NCI-H774 (cell line): ENCODE data around the gene ZNF652.
"Not testable (repeated sequence)": the region's sequence is repeated elsewhere in the genome, so short reads cannot be mapped to it uniquely, and the experiment has no call there.

ENCODE experiments used
- DNase-seq: peaks from one replicate; lab custom pipeline; 2025; lab: John Stamatoyannopoulos, UW

The ZNF652 gene

GRCh38 chr17:49261540-49261939, 100.5 kb downstream of the ZNF652 start:
- DNase-seq = not testable (repeated sequence)

DNA sequence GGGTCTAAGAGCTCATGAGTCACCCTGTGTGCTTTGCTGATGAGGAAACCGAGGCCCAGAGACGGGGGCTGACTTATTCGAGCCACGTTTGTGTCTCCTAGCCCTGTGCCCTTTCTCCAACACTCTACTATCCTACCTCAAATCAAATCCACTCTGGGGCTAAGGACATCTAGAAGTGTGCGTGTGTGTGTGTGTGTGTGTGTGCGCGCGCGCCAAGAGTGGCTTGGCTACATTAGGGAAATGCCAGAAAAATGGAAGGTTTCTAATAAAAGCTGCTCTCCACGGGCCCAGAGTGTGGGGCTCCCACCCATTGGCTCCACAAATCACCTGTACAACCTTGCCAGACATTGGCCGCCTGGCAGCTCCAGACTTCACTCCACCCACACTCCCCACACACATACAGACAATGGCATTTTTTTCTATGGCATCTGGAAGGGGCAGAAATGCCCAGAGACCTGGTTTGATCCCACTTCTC, 101.2 kb downstream of the ZNF652 start:
- DNase-seq = no peak

DNA sequence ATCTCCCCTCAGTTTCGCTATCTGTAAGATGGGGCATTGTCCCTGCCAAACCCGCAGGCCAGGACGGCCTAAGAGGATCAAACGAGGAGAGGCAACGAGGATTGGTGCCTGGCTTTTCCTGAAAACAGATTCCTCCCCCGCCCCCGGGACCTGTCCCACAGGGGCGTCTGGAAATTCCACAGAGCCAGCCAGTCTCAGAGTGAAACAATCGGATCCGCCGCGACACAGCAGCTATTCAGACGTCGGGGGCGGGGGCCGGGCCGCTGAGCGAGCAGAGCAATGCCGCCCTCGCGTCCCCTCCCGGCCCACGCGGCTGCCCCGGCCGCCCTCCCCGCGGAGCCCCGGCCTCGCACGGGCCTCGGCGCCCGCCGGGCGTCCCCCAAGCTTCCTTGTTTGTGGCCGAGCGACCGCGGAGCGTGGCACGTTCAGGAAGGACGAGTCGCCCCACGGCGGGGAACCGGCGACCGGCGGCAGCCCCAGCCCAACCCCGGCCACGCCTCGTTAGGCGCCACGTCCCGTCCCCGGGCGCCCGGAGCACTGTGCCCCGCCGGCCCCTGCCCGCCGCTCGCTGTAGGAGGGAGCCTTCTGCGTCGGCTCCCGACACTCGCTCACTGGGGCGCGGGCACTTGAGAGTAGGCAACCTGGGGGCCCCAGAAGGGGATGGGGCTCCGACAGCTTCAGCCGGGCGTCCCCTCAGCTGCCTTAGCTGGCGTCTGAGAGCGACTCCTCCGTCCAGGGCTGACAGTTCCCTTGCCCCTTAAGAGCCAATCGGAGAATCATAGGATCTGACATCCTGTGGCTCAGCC, 101.8 kb downstream of the ZNF652 start:
- no peak for DNase-seq

DNA sequence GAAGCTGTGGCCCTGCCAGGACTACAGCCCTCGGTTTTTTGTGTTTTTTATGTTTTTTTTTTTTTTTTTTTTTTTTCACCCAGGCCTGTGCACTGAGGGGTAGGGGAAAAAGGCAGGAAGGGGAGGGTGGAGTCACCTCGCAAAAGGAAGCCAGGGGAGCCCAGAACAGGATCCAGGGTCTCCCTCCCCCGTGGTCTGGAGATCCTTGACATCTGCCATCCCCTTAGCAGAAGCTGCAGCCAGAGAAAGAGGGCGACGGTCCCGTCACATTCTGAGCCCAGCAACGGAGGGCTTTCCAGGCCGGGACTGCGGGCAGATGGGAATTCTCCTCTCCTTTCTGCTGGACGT, 102.4 kb downstream of the ZNF652 start:
- no peak for DNase-seq

DNA sequence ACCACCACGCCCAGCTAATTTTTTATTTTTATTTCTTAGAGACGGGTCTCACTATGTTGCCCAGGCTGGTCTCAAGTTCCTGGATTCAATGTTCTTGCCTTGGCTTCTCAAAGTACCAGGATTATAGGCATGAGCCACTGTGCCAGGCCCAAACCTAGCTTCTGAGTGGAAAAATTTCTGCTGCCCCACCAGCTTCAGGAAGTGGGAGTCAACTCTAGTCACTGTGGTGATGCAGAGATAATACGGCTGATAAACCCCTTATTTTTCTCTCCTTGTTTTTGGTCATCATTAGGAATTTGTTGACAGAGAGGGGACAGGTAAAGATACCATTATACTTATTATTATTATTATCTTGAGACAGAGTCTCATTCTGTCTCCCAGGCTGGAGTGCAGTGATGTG, 103.7 kb downstream of the ZNF652 start:
- no peak for DNase-seq

GRCh38 chr17:49255125-49255524, 106.9 kb downstream of the ZNF652 start:
- DNase-seq = no peak

DNA sequence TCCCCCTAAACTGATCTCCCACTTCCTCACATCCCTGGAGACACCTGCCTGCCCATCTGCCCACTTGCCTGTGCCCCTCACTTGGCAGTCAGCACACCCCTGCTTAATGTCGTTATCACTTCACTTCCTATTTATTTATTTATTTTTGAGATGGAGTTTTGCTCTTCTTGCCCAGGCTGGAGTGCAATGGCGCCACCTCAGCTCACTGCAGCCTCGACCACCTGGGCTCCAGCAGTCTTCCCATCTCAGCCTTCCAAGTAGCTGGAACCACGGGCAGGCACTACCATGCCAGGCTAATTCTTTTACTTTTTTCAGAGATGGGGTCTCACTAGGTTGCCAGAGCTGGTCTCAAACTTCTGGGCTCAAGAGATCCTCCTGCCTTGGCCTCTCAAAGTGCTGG, 108.0 kb downstream of the ZNF652 start:
- no peak for DNase-seq

GRCh38 chr17:49252148-49252695, 109.8 kb downstream of the ZNF652 start:
- DNase-seq = no peak

- DNase-seq = no peak
These were observed 112.0 kb downstream of the ZNF652 start for GRCh38 chr17:49249890-49250522.

DNA sequence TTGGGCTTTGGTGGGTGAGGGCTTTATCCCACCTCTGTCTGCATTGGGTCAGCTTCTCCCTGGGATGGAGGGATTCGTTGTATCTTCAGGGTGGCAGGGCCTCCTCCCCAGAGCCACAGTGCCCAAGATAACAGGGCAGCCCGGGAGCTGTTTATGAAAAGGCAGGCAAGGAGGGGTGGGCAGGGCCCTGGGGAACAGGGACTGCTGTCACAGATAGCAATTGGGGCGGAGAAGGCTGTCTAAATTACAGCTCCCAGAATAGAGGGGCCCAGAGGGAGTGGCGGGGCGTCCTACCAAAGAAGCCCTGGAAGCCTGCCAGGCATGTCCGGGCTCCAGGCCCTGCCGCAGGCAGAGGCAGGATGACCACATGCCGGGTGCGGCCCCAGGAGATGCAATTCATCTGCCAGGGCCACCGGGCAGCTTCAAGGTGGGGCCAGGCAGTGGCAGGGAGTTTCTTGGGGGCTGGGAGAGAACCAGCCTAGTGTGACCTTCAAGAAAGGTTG, 112.7 kb downstream of the ZNF652 start:
- no peak for DNase-seq

DNA sequence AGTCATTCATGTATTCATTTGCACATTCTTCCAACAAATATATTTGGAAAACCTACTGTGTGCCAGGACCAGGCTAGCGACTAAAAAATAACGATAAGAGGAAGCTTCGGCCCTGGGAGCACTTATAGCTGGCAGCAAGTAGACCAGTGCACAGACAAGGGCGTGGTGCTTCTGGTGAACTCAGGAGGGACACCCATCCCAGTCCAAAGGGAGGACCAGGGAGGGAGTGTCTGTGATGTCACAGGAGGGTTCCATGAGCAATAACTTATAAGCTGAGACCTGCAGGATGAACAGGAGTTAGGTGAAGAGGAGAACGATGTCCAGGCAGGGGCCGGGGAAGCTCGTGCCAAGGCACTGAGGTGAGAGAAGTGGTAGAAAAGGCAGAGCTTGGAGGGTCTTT, 114.1 kb downstream of the ZNF652 start:
- no peak for DNase-seq

- no peak for DNase-seq
These were observed 117.2 kb downstream of the ZNF652 start for GRCh38 chr17:49244839-49245238.
